DOHH2 (cell line): ENCODE results near the gene LIN28A.

ENCODE experiments used
- CTCF ChIP-seq: fragments of 200-600 bp; sonication (generic); IDR thresholded peaks from one replicate; pipeline ENCODE4 v1.5.1; 2014; ENCODE audit warnings: antibody characterized with exemption, mild to moderate bottlenecking, low read depth, low read length; ENCODE audit not compliant: poor library complexity, severe bottlenecking
- EZH2phosphoT487 ChIP-seq: fragments of 200-600 bp; sonication (generic); IDR thresholded peaks from 2 replicates; pipeline ENCODE4 v1.6.1; 2017; ENCODE audit warnings: borderline replicate concordance, mild to moderate bottlenecking, antibody characterized with exemption, low read length, moderate library complexity, mixed read lengths

GRCh38 chr1:26474818-26475217 is 64.2 kb downstream of the LIN28A start:
- TF ChIP-seq CTCF, result no peak
- TF ChIP-seq EZH2phosphoT487, result no peak
